Keratinocyte (primary cell): ENCODE results near the gene TSPYL2. TPM values are rescaled to one million over a fixed set of nuclear protein-coding genes. Genes with fewer than 3 reads are reported as not detected.

Experiments
- DNase-seq: peaks from one replicate; pipeline ENCODE4 v3.0.0-alpha.2; 2011; ENCODE audit warnings: low read depth, missing footprints, low spot score
- FAIRE-seq: peaks from 2 replicates; lab custom pipeline; 2011; peaks lifted over from hg19 to GRCh38; lab: Jason Lieb, UNC
- H2AFZ ChIP-seq: 2 replicates; pipeline ENCODE4 v1.6.0; 2012; ENCODE audit warnings: low read length, control low read depth, inconsistent platforms; ENCODE audit not compliant: control insufficient read depth
- H3K27ac ChIP-seq: 2 replicates; pipeline ENCODE4 v1.5.1; 2011; ENCODE audit warnings: low read length; ENCODE audit not compliant: control insufficient read depth, insufficient read depth
- H3K27me3 ChIP-seq: 3 replicates; pipeline ENCODE4 v1.6.0; 2011; ENCODE audit warnings: low read length; ENCODE audit not compliant: control insufficient read depth, insufficient read depth; ENCODE audit errors: extremely low read depth
- H3K36me3 ChIP-seq, 2 experiments: 2 replicates in 1 of 2; 3 replicates in 1 of 2; pipeline ENCODE4 v1.5.1; 2011; ENCODE audit warnings: low read length in 2 of 2, mild to moderate bottlenecking in 1 of 2; ENCODE audit not compliant: control insufficient read depth in 2 of 2, insufficient read depth in 2 of 2; ENCODE audit errors: extremely low read depth in 1 of 2
- H3K4me1 ChIP-seq: 3 replicates; pipeline ENCODE4 v1.5.1; 2011; ENCODE audit warnings: low read length; ENCODE audit not compliant: control insufficient read depth, insufficient read depth; ENCODE audit errors: extremely low read depth
- H3K4me2 ChIP-seq: 3 replicates; pipeline ENCODE4 v1.6.0; 2011; ENCODE audit warnings: low read depth, low read length; ENCODE audit not compliant: control insufficient read depth, insufficient read depth; ENCODE audit errors: extremely low read depth
- H3K4me3 ChIP-seq, 3 experiments: fragments of 200-600 bp in 1 of 3; sonication (generic) in 1 of 3; 2 replicates in 2 of 3; 3 replicates in 1 of 3; pipeline ENCODE4 v1.5.1; 2011 to 2016; ENCODE audit warnings: low read length in 3 of 3, mild to moderate bottlenecking in 3 of 3, control low read depth in 2 of 3, inconsistent platforms in 1 of 3, low read depth in 1 of 3, mixed read lengths in 1 of 3, mixed run types in 1 of 3, moderate library complexity in 1 of 3; ENCODE audit not compliant: control insufficient read depth in 2 of 3, insufficient read depth in 2 of 3; ENCODE audit errors: extremely low read depth in 1 of 3
- H3K79me2 ChIP-seq: 2 replicates; pipeline ENCODE4 v1.6.0; 2012; ENCODE audit warnings: low read length; ENCODE audit not compliant: control insufficient read depth, insufficient read depth
- H3K9ac ChIP-seq: 3 replicates; pipeline ENCODE4 v1.6.0; 2011; ENCODE audit warnings: low read length; ENCODE audit not compliant: control insufficient read depth, insufficient read depth; ENCODE audit errors: extremely low read depth
- H3K9me1 ChIP-seq: 3 replicates; pipeline ENCODE4 v1.6.0; 2011; ENCODE audit warnings: low read length; ENCODE audit not compliant: control insufficient read depth, insufficient read depth; ENCODE audit errors: extremely low read depth
- H3K9me3 ChIP-seq: 2 replicates; pipeline ENCODE4 v1.5.1; 2012; ENCODE audit warnings: low read depth, low read length; ENCODE audit not compliant: control insufficient read depth
- H4K20me1 ChIP-seq: 3 replicates; pipeline ENCODE4 v1.6.0; 2011; ENCODE audit warnings: low read length; ENCODE audit not compliant: control insufficient read depth, insufficient read depth; ENCODE audit errors: extremely low read depth
- CTCF ChIP-seq, 3 experiments: IDR thresholded peaks in 1 of 3; conservative IDR thresholded peaks in 1 of 3; optimal IDR thresholded peaks in 1 of 3; 2 replicates in 2 of 3; 3 replicates in 1 of 3; pipeline versions ENCODE3 to v1.5.1; 2011; ENCODE audit warnings: low read length in 3 of 3, mild to moderate bottlenecking in 3 of 3, moderate library complexity in 2 of 3, control low read depth in 1 of 3, inconsistent platforms in 1 of 3; ENCODE audit not compliant: insufficient read depth in 2 of 3; ENCODE audit errors: extremely low read depth in 1 of 3
- EZH2 ChIP-seq: IDR thresholded peaks from one replicate; pipeline ENCODE4 v1.6.1; 2012; ENCODE audit warnings: inconsistent platforms, mild to moderate bottlenecking, low read length, moderate library complexity
- dilution Hi-C: fragments of 300-500 bp; cut with MboI; formaldehyde crosslinking; loops from one replicate; pipeline ENCODE4 v1.7.0; 2020; ENCODE audit warnings: low sequenced_read_pairs; ENCODE audit not compliant: extremely low pct_ligation_motif_present
- polyA plus RNA-seq, 5 experiments: library from polyadenylated mRNA; depleted of rRNA in 3 of 5; stranded (reverse) in 3 of 5; stranded (forward) in 1 of 5; unstranded in 1 of 5; fragments of >200 nt; gene quantifications; 1 replicate in 1 of 5; 2 replicates in 3 of 5; 3 replicates in 1 of 5; pipeline versions ENCODE4 v1.2.1 to v1.2.3, GENCODE V29; 2011 to 2012; ENCODE audit warnings: missing spikeins in 2 of 5, low read depth in 1 of 5, low replicate concordance in 1 of 5

Gene TSPYL2
- polyA plus RNA-seq, 1 donor (not counting 4 experiments of a cell fraction or from before 2014, with no cell fraction given): 17.9 TPM

GRCh38 chrX:53128097-53128749 is 46.1 kb downstream of the TSPYL2 start:
- Histone ChIP-seq H4K20me1 (no peaks in the 10 kb centered on the region), H3K79me2 (no peaks in the 10 kb centered on the region), H3K9ac (no peak overlapping the region), H3K4me3 (no peak overlapping the region), H3K4me1 (peaks cover 2% of the 10 kb centered on the region), H3K4me2 (no peak overlapping the region), H3K9me3 (no peaks in the 10 kb centered on the region), H3K27ac (no peak overlapping the region), H2AFZ (no peak overlapping the region), H3K27me3 (no peaks in the 10 kb centered on the region), H3K36me3 (no peaks in the 10 kb centered on the region), H3K9me1 (no peaks in the 10 kb centered on the region)
- dilution Hi-C loops: no loop called here
- no peak for TF ChIP-seq EZH2
- no peak for TF ChIP-seq CTCF (optimal IDR thresholded peaks at IDR 0.05 in 1 of 3, IDR thresholded peaks at IDR 0.05 in 1 of 3, conservative IDR thresholded peaks at IDR 0.05 in 1 of 3; ENCODE audit: extremely low read depth in 1 of 3, insufficient read depth in 2 of 3, low read length in 3 of 3)
- DNase-seq (no peak), FAIRE-seq (no peak)

GRCh38 chrX:53133400-53133799 is 51.2 kb downstream of the TSPYL2 start:
- Histone ChIP-seq H3K79me2 (no peaks in the 10 kb centered on the region), H3K4me1 (peaks cover 7% of the 10 kb centered on the region), H3K27me3 (no peaks in the 10 kb centered on the region), H4K20me1 (no peaks in the 10 kb centered on the region), H3K36me3 (no peaks in the 10 kb centered on the region), H3K9ac (peak overlapping the region; percentile 65), H2AFZ (peak overlapping the region; percentile 4), H3K27ac (peak overlapping the region; percentile 82), H3K4me2 (peak overlapping the region; percentile 74), H3K4me3 (peak overlapping the region in 2 of 3 experiments; percentile 33 to 48), H3K9me1 (no peaks in the 10 kb centered on the region), H3K9me3 (no peaks in the 10 kb centered on the region)
- dilution Hi-C loops: no loop called here
- TF ChIP-seq EZH2: no peak
- FAIRE-seq (peak; percentile 51), DNase-seq (peak; percentile 26)

GRCh38 chrX:53135581-53135980 is 53.4 kb downstream of the TSPYL2 start:
- Histone ChIP-seq H2AFZ (no peak overlapping the region), H3K36me3 (no peaks in the 10 kb centered on the region), H3K4me1 (peaks cover 7% of the 10 kb centered on the region), H3K27me3 (no peaks in the 10 kb centered on the region), H3K4me2 (no peak overlapping the region), H3K9ac (no peak overlapping the region), H3K9me3 (no peaks in the 10 kb centered on the region), H3K4me3 (no peak overlapping the region), H4K20me1 (no peaks in the 10 kb centered on the region), H3K27ac (no peak overlapping the region), H3K9me1 (no peaks in the 10 kb centered on the region), H3K79me2 (no peaks in the 10 kb centered on the region)
- DNase-seq: no peak
- no peak for TF ChIP-seq EZH2
- no peak for TF ChIP-seq CTCF (optimal IDR thresholded peaks at IDR 0.05 in 1 of 3, IDR thresholded peaks at IDR 0.05 in 1 of 3, conservative IDR thresholded peaks at IDR 0.05 in 1 of 3; ENCODE audit: extremely low read depth in 1 of 3, insufficient read depth in 2 of 3, low read length in 3 of 3)
- no peak for FAIRE-seq
- dilution Hi-C loops: no loop called here
